Measurements from ENCODE around the gene MAFG. TPM values are rescaled to one million over a fixed set of nuclear protein-coding genes. Genes with fewer than 3 reads are reported as not detected.
A peak's percentile ranks its signal among the peaks of the same experiment; 100 is the strongest.

MAFG gene
- total RNA-seq, 4 donors from 2014 or later = 19.8 to 38.3 (median 34.4) TPM

DNA sequence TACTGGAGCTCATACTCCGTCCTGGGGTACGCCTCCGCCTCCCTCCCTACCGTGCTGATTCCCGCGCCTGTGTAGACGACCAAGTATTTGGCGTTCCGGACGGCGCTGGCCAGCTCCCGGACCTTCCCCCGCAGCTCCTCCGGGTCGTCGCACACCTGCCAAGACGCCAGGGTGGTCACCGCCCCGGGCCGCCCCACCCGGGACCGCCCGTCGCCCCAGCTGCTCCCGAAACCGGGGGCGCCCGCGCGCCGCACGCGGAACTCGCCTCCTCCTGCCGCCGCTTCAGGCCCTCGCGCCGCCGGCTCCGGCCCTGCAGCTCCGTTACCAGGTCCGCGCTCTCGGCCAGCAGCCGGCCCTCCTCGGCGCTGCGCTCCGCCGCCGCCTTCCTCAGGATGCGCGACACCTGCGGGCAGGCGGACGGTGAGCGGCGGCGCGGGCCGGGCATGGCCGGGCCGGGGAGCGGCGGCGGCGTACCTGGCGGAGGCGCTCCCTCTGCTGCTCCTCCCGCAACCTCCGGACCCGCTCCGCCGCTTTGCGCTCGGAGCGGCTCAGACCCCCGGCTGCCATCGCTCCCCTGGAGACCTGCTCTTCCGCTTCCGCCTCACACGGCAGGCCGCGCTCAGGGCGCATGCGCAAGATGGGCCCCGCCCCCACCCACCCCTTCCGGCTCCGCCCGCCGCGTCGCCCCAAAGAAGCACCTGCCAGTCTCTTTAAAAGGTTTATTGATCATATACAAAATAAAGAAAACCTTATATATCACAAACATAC lies 9.8 kb downstream of the MAFG start, which contains the start of gene SIRT7:
TSS of gene SIRT7 (minus strand) at position 612 of the 768 bp plus-strand sequence. CDS start at position 567, 45 bp downstream.
- Histone ChIP-seq H3K27me3 (no peaks in the 10 kb centered on the region), H3K27ac (peak within 1 kb of the TSS; percentile 83 to 97 (median 84)), H3K4me1 (peaks cover 3 to 50% (median 9%) of the 10 kb centered on the region in 4 donors), H3K4me3 (peak within 1 kb of the TSS; percentile 81 to 99 (median 92)), H3K9me3 (no peaks in the 10 kb centered on the region), H3K36me3 (peaks cover 0 to 52% (median 5%) of the 10 kb centered on the region in 3 donors)
- TF ChIP-seq CTCF (IDR thresholded peaks at IDR 0.05) (peak in 1 of 6 experiments; percentile 13), POLR2A (IDR thresholded peaks at IDR 0.05) (peak; percentile 83 to 84)
- DNase-seq = peak; percentile 69 to 94 (median 88)

DNA sequence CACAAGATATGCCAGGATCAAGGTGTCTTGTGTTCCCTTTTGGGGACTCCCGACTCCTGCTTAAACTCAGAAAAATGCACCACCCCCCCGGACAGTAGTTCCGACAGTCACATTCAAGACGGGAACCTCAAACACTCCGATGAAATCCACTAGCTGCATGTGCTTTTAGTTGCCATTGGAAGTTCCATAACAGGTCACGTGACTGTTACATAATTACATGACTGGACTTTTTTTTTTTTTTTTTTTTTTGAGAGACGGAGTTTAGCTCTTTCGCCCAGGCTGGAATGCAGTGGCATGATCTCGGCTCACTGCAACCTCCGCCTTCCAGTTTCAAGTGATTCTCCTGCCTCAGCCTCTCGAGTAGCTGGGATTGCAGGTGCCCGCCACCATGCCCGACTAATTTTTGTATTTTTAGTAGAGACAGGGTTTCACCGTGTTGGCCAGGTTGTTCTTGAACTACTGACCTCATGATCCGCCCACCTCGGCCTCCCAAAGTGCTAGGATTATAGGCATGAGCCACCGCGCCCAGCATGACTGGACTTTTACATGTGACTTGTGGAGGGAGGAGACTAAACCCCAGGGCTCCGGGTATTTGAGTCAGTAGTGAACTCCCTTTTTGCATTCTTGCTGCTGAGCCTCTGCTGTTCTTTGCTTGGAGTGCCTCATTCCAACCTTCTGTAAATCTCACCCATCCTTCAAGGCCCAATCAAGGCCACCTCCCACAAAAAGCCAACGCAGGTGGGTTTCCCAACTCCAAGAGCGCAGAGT lies 11.1 kb downstream of the MAFG start:
- peak overlapping the region in 3 of 4 donors; percentile 81 to 99 (median 97) for H3K4me3 ChIP-seq
- peak overlapping the region in 3 of 4 donors; percentile 42 to 97 (median 83) for H3K27ac ChIP-seq
- H3K27me3 ChIP-seq = no peaks in the 10 kb centered on the region
- H3K9me3 ChIP-seq = no peaks in the 10 kb centered on the region
- H3K36me3 ChIP-seq = peaks cover 0 to 53% (median 5%) of the 10 kb centered on the region in 3 donors
- peaks cover 6 to 40% (median 8%) of the 10 kb centered on the region in 4 donors for H3K4me1 ChIP-seq
- DNase-seq = peak in 2 of 3 donors; percentile 71 to 81
- TF ChIP-seq CTCF (IDR thresholded peaks at IDR 0.05) = no peak
- TF ChIP-seq POLR2A (IDR thresholded peaks at IDR 0.05) = peak; percentile 80 to 85

DNA sequence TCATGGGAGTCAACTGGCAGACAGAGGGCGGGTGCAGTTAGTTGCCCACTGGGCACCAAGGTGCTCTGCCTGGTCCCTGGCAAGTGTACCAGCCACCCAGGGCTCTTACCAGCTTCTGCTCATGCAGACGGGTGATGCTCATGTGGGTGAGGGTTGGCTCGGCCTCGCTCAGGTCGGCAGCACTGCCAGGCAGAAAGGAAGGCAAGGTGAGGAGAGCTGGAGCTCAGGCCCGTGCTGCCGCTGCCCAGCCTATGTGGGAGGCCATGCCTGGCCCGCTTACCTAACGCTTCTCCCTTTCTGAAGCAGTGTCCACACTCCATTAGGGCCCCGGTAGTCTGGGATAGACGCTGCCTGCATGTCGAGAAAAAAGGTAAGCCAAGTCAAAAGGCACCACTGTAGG lies 12.2 kb downstream of the MAFG start:
- no peak overlapping the region for H3K27ac ChIP-seq
- peaks cover 6 to 34% (median 11%) of the 10 kb centered on the region in 4 donors for H3K4me1 ChIP-seq
- H3K27me3 ChIP-seq = no peaks in the 10 kb centered on the region
- TF ChIP-seq CTCF (IDR thresholded peaks at IDR 0.05) (no peak), POLR2A (IDR thresholded peaks at IDR 0.05) (no peak)
- H3K9me3 ChIP-seq = no peaks in the 10 kb centered on the region
- no peak overlapping the region for H3K4me3 ChIP-seq
- DNase-seq = no peak
- H3K36me3 ChIP-seq = peaks cover 0 to 53% (median 5%) of the 10 kb centered on the region in 3 donors

DNA sequence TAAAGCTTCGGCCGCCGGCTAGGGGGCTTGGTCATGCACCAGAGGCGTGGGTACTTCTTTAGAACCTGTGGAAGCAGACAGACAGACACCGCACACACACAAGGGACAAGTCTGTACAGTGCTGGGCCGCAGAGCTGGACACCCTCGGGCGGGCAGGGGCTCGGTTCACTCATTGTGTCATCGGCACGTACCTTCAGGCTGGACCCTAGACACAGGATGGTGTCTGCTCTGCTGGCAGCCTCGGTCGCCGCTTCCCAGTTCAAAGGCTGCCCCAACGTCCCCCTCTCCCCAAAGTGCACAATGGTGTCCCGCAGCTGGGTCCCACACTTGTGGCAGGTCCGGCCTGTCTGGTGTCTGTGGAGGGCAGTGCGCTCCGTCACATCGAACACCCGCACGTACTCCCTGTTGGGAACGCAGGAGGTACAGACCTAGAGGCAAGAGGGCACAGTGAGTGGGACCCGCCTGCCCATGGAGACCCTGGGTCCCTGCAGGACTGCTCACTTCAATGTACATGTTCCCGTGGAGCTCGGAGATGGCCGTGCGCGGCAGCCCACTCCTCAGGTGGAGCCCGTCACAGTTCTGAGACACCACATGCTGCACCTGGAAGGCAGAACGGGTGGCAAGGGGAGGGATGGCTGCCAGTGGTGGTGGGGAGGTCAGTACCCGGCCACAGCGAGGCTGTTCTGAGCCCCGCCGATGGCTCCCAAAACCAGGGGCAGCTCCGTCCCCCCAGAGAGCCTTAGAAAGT lies 13.3 kb downstream of the MAFG start:
- TF ChIP-seq CTCF (IDR thresholded peaks at IDR 0.05) (no peak), POLR2A (IDR thresholded peaks at IDR 0.05) (no peak)
- DNase-seq = no peak
- H3K9me3 ChIP-seq = no peaks in the 10 kb centered on the region
- H3K36me3 ChIP-seq = peaks cover 0 to 44% (median 5%) of the 10 kb centered on the region in 3 donors
- H3K4me1 ChIP-seq = peaks cover 11 to 32% (median 13%) of the 10 kb centered on the region in 4 donors
- H3K27me3 ChIP-seq = no peaks in the 10 kb centered on the region
- H3K27ac ChIP-seq = no peak overlapping the region
- H3K4me3 ChIP-seq = no peak overlapping the region

All from Peyer's patch (tissue), 4 donors.